Measurements from ENCODE around the gene PAPPA.

DNA sequence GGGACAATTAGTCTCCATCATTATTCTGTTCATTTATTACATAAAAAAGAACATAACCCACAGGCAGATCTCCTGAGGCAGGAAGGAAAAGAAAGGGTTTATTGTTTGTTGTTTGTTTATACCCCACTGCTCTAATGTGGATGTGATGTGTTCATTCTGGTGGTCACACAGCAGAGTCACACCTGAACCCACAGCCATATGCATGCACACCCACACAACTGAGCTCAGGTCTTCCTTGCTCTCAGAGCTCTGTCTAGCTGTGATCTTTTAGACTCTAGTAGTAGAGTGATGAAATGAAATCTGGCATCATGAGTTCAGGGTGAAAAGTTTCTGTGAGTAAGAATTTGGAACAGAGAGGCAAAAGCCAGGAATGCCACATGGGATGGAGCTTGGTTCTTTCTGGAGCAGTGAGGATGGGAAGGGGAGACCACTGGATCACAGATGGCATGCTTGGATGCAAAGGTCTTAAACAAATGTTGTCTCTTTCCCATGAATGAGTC lies 227.0 kb downstream of the PAPPA start:
- TF ChIP-seq, protein P1, sequence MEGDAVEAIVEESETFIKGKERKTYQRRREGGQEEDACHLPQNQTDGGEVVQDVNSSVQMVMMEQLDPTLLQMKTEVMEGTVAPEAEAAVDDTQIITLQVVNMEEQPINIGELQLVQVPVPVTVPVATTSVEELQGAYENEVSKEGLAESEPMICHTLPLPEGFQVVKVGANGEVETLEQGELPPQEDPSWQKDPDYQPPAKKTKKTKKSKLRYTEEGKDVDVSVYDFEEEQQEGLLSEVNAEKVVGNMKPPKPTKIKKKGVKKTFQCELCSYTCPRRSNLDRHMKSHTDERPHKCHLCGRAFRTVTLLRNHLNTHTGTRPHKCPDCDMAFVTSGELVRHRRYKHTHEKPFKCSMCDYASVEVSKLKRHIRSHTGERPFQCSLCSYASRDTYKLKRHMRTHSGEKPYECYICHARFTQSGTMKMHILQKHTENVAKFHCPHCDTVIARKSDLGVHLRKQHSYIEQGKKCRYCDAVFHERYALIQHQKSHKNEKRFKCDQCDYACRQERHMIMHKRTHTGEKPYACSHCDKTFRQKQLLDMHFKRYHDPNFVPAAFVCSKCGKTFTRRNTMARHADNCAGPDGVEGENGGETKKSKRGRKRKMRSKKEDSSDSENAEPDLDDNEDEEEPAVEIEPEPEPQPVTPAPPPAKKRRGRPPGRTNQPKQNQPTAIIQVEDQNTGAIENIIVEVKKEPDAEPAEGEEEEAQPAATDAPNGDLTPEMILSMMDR (IDR thresholded peaks at IDR 0.05): no peak
- TF ChIP-seq POLR2A (IDR thresholded peaks at IDR 0.05): no peak

All from suprapubic skin (tissue), 3 donors.